ENCODE data around the gene BMI1. TPM values are rescaled to one million over a fixed set of nuclear protein-coding genes. Genes with fewer than 3 reads are reported as not detected.

Gene BMI1
- total and polyA plus RNA-seq, 2 donors (not counting 1 experiment from before 2014, with no cell fraction given): 18.0 to 83.8 TPM

DNA sequence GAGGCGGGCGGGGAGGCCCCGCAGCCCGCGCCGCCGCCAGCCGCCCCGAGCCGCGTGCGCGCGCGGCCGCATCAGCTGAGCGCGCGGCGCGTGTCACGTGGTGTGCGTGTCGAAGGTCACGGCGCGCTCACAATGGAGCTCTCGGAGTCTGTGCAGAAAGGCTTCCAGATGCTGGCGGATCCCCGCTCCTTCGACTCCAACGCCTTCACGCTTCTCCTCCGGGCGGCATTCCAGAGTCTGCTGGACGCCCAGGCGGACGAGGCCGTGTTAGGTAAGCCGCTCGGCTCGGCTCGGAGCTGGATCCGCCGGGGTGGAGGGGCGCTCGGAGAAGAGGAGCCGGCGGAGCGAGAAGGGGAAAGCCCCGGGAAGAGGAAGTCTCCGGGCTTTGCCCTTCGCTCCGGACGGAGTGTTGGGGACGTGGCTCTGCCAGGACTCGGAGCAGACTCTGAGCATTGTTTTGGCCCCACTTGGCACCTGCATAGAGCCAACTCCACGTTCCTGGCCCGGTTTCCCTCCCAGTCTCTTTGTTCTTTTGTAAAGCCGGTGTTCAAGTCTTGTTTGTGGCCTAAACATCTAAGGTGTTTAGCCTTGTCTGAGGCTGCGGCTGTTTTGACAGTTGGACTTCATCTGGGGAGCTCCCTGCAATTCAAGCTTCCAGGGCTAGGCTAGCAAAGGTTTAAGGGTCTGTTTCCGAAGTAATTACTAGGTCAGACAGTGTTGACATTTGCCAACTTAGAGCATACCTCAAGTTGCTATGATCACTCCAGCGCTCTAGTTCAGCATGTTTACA lies 4.4 kb upstream of the BMI1 start, which contains the start of gene COMMD3:
Gene COMMD3, plus strand, starts transcription at position 103 of the 790 bp plus-strand sequence. Its CDS starts 30 bp downstream, at position 133.
- DNase-seq (peak; percentile 95), ATAC-seq (ENCODE audit: low read depth) (peak; percentile 56)
- peak within 1 kb of the TSS; percentile 65 to 90 (median 84) for H3K4me3 ChIP-seq (ENCODE audit: control extremely low read depth in 1 of 5, extremely low read depth in 1 of 5, insufficient read depth in 1 of 5, low read depth in 2 of 5, low read length in 4 of 5)
- H3K4me1 ChIP-seq (ENCODE audit: control insufficient read depth in 2 of 2, insufficient read depth in 2 of 2, low read length in 2 of 2): peaks cover 21 to 34% of the 10 kb centered on the region in 2 donors
- H4K20me1 ChIP-seq (ENCODE audit: control insufficient read depth, insufficient read depth, low read length, poor library complexity, severe bottlenecking): no peaks in the 10 kb centered on the region
- Mint-ChIP-seq H3K27me3 (no peaks in the 10 kb centered on the region), H3K27ac (peak within 1 kb of the TSS; percentile 98), H3K4me3 (peak within 1 kb of the TSS; percentile 97), H3K4me1 (peaks cover 36% of the 10 kb centered on the region), H3K9me3 (ENCODE audit: insufficient read depth) (no peaks in the 10 kb centered on the region)
- peak within 1 kb of the TSS; percentile 85 for H3K4me2 ChIP-seq (replicated peaks; ENCODE audit: low read depth, low read length, poor library complexity, severe bottlenecking)
- peak within 1 kb of the TSS; percentile 90 for H3K9ac ChIP-seq (ENCODE audit: low read length)
- CTCF ChIA-PET: interaction anchor here (0.6 to 4.1 kb wide), 10 partner anchors 10 to 780 kb away, joined by 3 to 34 read pairs (median 5); no protein-coding TSS in a partner anchor
- no peaks in the 10 kb centered on the region for H3K36me3 ChIP-seq (replicated peaks in 1 of 2; ENCODE audit: control extremely low read depth in 1 of 2, control insufficient read depth in 1 of 2, extremely low read depth in 1 of 2, insufficient read depth in 2 of 2, low read length in 1 of 2)
- peaks cover 20% of the 10 kb centered on the region for H3K79me2 ChIP-seq (ENCODE audit: control insufficient read depth, insufficient read depth, low read length)
- WGBS (ENCODE audit: insufficient coverage): under 1% methylated on average over 60 of the region's 63 CpGs
- H2AFZ ChIP-seq (ENCODE audit: insufficient read depth, low read depth, low read length, poor library complexity, severe bottlenecking): peak within 1 kb of the TSS; percentile 79
- H3K27me3 ChIP-seq (replicated peaks in 1 of 4; ENCODE audit: control extremely low read depth in 1 of 4, control insufficient read depth in 3 of 4, insufficient read depth in 4 of 4, low read length in 3 of 4): no peaks in the 10 kb centered on the region
- intact Hi-C loops (cut with micrococcal nuclease): loop anchor here (1.0 to 5.0 kb wide), 6 partner anchors 24 to 396 kb away; partner anchors contain the start of gene PIP4K2A
- H3K27ac ChIP-seq (ENCODE audit: low read length in 2 of 2): peak within 1 kb of the TSS; percentile 88 to 92
- H3K9me3 ChIP-seq (ENCODE audit: control extremely low read depth in 1 of 3, control insufficient read depth in 2 of 3, insufficient read depth in 1 of 3, low read length in 2 of 3): no peaks in the 10 kb centered on the region
- no peak for TF ChIP-seq EZH2 (IDR thresholded peaks at IDR 0.05; ENCODE audit: borderline replicate concordance, insufficient read depth, low read depth, low read length, poor library complexity, severe bottlenecking)
- TF ChIP-seq, protein P1, sequence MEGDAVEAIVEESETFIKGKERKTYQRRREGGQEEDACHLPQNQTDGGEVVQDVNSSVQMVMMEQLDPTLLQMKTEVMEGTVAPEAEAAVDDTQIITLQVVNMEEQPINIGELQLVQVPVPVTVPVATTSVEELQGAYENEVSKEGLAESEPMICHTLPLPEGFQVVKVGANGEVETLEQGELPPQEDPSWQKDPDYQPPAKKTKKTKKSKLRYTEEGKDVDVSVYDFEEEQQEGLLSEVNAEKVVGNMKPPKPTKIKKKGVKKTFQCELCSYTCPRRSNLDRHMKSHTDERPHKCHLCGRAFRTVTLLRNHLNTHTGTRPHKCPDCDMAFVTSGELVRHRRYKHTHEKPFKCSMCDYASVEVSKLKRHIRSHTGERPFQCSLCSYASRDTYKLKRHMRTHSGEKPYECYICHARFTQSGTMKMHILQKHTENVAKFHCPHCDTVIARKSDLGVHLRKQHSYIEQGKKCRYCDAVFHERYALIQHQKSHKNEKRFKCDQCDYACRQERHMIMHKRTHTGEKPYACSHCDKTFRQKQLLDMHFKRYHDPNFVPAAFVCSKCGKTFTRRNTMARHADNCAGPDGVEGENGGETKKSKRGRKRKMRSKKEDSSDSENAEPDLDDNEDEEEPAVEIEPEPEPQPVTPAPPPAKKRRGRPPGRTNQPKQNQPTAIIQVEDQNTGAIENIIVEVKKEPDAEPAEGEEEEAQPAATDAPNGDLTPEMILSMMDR (IDR thresholded peaks at IDR 0.05): no peak
- POLR2A ChIA-PET: interaction anchor here (0.5 to 4.7 kb wide), 15 partner anchors 8 to 790 kb away, joined by 3 to 27 read pairs (median 6); partner anchors contain the start of gene DNAJC1

Measured in B cell (primary cell).